Mucosa of stomach (tissue), 1 donor: ENCODE results near the gene UGT1A6.

Source experiments
- H3K27me3 ChIP-seq: one replicate; pipeline ENCODE4 v1.7.0; 2013; ENCODE audit warnings: mild to moderate bottlenecking, low read length; ENCODE audit not compliant: control insufficient read depth, insufficient read depth
- H3K36me3 ChIP-seq: one replicate; pipeline ENCODE4 v1.7.0; 2013; ENCODE audit warnings: low read length; ENCODE audit not compliant: control insufficient read depth, insufficient read depth
- H3K4me1 ChIP-seq: one replicate; pipeline ENCODE4 v1.7.0; 2013; ENCODE audit warnings: mild to moderate bottlenecking, low read length; ENCODE audit not compliant: control insufficient read depth, insufficient read depth
- H3K4me3 ChIP-seq: one replicate; pipeline ENCODE4 v1.7.0; 2013; ENCODE audit warnings: low read length
- H3K9ac ChIP-seq: one replicate; pipeline ENCODE4 v1.7.0; 2013; ENCODE audit warnings: mild to moderate bottlenecking, low read length, moderate library complexity
- H3K9me3 ChIP-seq: one replicate; pipeline ENCODE4 v1.7.0; 2013; ENCODE audit warnings: mild to moderate bottlenecking, low read length, moderate library complexity; ENCODE audit not compliant: control insufficient read depth
- donor health status: Pancreatic carcinoma.

Gene UGT1A6

GRCh38 chr2:233671290-233672161 is 21.2 kb upstream of the UGT1A6 start, which contains the start of gene UGT1A9:
Gene UGT1A9, plus strand, starts transcription at chr2:233671898. Its CDS starts 37 bp downstream, at chr2:233671935.
- Histone ChIP-seq H3K9me3 (no peaks in the 10 kb centered on the region), H3K27me3 (no peaks in the 10 kb centered on the region), H3K4me1 (no peaks in the 10 kb centered on the region), H3K36me3 (no peaks in the 10 kb centered on the region), H3K4me3 (no peak within 1 kb of the TSS), H3K9ac (no peak within 1 kb of the TSS)

GRCh38 chr2:233672886-233673285 is 19.8 kb upstream of the UGT1A6 start:
- H3K9ac ChIP-seq: no peak overlapping the region
- no peak overlapping the region for H3K4me3 ChIP-seq
- no peaks in the 10 kb centered on the region for H3K36me3 ChIP-seq
- no peaks in the 10 kb centered on the region for H3K4me1 ChIP-seq
- H3K9me3 ChIP-seq: no peaks in the 10 kb centered on the region
- H3K27me3 ChIP-seq: no peaks in the 10 kb centered on the region

GRCh38 chr2:233673896-233674295 is 18.8 kb upstream of the UGT1A6 start:
- H3K4me1 ChIP-seq: no peaks in the 10 kb centered on the region

GRCh38 chr2:233674314-233674713 is 18.4 kb upstream of the UGT1A6 start:
- Histone ChIP-seq H3K4me1 (no peaks in the 10 kb centered on the region), H3K9ac (no peak overlapping the region), H3K9me3 (no peaks in the 10 kb centered on the region), H3K36me3 (no peaks in the 10 kb centered on the region), H3K27me3 (no peaks in the 10 kb centered on the region), H3K4me3 (no peak overlapping the region)

More at GRCh38 chr2:233673896-233674295, 18.8 kb upstream of the UGT1A6 start:
- H3K36me3 ChIP-seq: no peaks in the 10 kb centered on the region
- no peak overlapping the region for H3K4me3 ChIP-seq
- H3K27me3 ChIP-seq: no peaks in the 10 kb centered on the region
- no peaks in the 10 kb centered on the region for H3K9me3 ChIP-seq
- no peak overlapping the region for H3K9ac ChIP-seq

GRCh38 chr2:233674995-233675394 is 17.7 kb upstream of the UGT1A6 start:
- Histone ChIP-seq H3K27me3 (no peaks in the 10 kb centered on the region), H3K36me3 (no peaks in the 10 kb centered on the region), H3K9ac (no peak overlapping the region), H3K9me3 (no peaks in the 10 kb centered on the region), H3K4me1 (no peaks in the 10 kb centered on the region), H3K4me3 (no peak overlapping the region)

GRCh38 chr2:233676046-233676445 is 16.6 kb upstream of the UGT1A6 start:
- H3K36me3 ChIP-seq: no peaks in the 10 kb centered on the region
- no peaks in the 10 kb centered on the region for H3K9me3 ChIP-seq
- H3K4me3 ChIP-seq: no peak overlapping the region
- H3K27me3 ChIP-seq: no peaks in the 10 kb centered on the region
- H3K4me1 ChIP-seq: no peaks in the 10 kb centered on the region
- H3K9ac ChIP-seq: no peak overlapping the region

GRCh38 chr2:233679196-233679595 is 13.5 kb upstream of the UGT1A6 start:
- H3K9me3 ChIP-seq: no peaks in the 10 kb centered on the region

GRCh38 chr2:233680361-233681045 is 12.2 kb upstream of the UGT1A6 start:
- Histone ChIP-seq H3K27me3 (no peaks in the 10 kb centered on the region), H3K9ac (no peak overlapping the region), H3K4me3 (no peak overlapping the region), H3K4me1 (no peaks in the 10 kb centered on the region), H3K36me3 (no peaks in the 10 kb centered on the region), H3K9me3 (no peaks in the 10 kb centered on the region)

More at GRCh38 chr2:233679196-233679595, 13.5 kb upstream of the UGT1A6 start:
- H3K36me3 ChIP-seq: no peaks in the 10 kb centered on the region
- no peaks in the 10 kb centered on the region for H3K4me1 ChIP-seq
- H3K27me3 ChIP-seq: no peaks in the 10 kb centered on the region
- H3K4me3 ChIP-seq: no peak overlapping the region
- no peak overlapping the region for H3K9ac ChIP-seq

GRCh38 chr2:233681521-233682099 is 11.1 kb upstream of the UGT1A6 start, which contains the start of gene UGT1A7:
Gene UGT1A7, plus strand, starts transcription at chr2:233681901. Its CDS starts 37 bp downstream, at chr2:233681938.
- H3K27me3 ChIP-seq: no peaks in the 10 kb centered on the region
- no peak within 1 kb of the TSS for H3K4me3 ChIP-seq
- no peaks in the 10 kb centered on the region for H3K36me3 ChIP-seq
- H3K9me3 ChIP-seq: no peaks in the 10 kb centered on the region
- H3K4me1 ChIP-seq: peaks cover under 1% of the 10 kb centered on the region
- H3K9ac ChIP-seq: no peak within 1 kb of the TSS

- peaks cover 21% of the 10 kb centered on the region for H3K4me1 ChIP-seq
- no peak overlapping the region for H3K9ac ChIP-seq
- H3K27me3 ChIP-seq: no peaks in the 10 kb centered on the region
- no peak overlapping the region for H3K4me3 ChIP-seq
- no peaks in the 10 kb centered on the region for H3K36me3 ChIP-seq
- no peaks in the 10 kb centered on the region for H3K9me3 ChIP-seq
These were observed 8.1 kb upstream of the UGT1A6 start for GRCh38 chr2:233684640-233685039.

- H3K4me3 ChIP-seq: no peak overlapping the region
- peaks cover 38% of the 10 kb centered on the region for H3K4me1 ChIP-seq
- H3K36me3 ChIP-seq: no peaks in the 10 kb centered on the region
- no peaks in the 10 kb centered on the region for H3K27me3 ChIP-seq
- H3K9me3 ChIP-seq: no peaks in the 10 kb centered on the region
- H3K9ac ChIP-seq: no peak overlapping the region
These were observed 5.8 kb upstream of the UGT1A6 start for GRCh38 chr2:233686928-233687327.

GRCh38 chr2:233688341-233688740 is 4.3 kb upstream of the UGT1A6 start:
- H3K4me3 ChIP-seq: no peak overlapping the region
- no peaks in the 10 kb centered on the region for H3K36me3 ChIP-seq
- no peak overlapping the region for H3K9ac ChIP-seq
- peaks cover 45% of the 10 kb centered on the region for H3K4me1 ChIP-seq
- no peaks in the 10 kb centered on the region for H3K27me3 ChIP-seq
- no peaks in the 10 kb centered on the region for H3K9me3 ChIP-seq
